Measurements from ENCODE around the gene AP5Z1.
"Not testable (repeated sequence)": the region's sequence is repeated elsewhere in the genome, so short reads cannot be mapped to it uniquely, and the experiment has no call there.

The AP5Z1 gene

DNA sequence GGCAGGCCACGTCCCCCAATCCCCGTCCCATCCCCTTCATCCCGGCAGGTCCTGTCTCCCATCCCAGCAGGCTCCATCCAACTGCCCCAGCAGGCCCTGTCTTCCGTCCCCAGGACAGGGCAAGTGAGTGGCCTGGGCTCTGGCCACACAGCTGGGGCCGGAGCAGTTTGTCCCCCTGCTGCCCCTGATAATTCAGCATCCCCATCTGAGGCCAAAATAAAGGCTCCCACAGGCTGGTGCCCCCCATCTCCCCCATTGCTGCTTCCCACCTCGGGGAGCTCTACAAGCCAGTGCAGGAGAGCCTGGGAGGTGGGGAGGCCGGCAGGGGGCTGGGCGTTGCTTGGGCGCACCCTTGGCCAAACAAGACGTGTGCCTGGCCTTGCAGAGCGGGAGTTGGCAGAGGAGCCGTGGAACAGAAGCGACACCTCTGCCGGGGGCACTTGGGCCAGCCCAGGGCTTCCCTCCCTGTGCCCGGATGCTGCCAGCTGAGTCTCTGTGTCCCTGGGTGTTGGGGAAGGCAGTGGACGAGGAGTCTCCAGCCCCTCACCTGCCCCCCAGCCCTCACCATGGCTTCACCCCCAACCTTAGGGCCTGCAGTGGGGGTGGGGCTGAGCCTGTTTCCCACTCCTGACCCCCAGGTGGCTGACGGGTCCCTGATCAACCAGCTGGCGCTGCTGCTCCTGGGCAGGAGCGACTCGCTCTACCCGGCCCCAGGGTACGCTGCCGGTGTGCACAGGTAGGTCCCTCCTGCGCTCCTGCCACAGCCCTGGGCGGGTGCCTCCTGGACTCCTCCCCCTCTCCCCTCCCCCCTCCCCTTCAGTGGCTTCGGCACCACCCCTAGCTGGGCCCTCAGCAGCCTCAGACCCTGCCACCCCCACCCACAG lies 14.0 kb downstream of the AP5Z1 start:
- no peak for FAIRE-seq

DNA sequence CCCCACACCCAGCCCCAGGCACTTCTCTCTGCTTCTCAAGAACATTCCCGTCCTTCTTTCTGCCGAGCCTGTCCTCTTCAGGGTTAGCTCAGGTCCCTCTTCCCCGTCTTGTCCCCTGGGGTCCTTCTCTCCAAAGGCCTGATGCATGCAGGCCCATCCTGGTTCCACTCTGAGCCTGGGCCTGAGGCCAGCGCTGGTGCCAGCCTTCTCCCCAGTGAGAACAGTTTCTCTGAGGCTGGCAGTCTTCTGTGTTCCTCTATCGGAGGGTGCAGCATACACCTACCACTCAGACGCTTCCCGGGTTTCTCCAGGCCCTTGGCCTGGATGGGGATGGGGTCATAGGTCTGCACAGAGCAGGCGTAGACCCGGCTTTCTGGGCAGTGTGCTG lies 14.6 kb downstream of the AP5Z1 start:
- FAIRE-seq: no peak

DNA sequence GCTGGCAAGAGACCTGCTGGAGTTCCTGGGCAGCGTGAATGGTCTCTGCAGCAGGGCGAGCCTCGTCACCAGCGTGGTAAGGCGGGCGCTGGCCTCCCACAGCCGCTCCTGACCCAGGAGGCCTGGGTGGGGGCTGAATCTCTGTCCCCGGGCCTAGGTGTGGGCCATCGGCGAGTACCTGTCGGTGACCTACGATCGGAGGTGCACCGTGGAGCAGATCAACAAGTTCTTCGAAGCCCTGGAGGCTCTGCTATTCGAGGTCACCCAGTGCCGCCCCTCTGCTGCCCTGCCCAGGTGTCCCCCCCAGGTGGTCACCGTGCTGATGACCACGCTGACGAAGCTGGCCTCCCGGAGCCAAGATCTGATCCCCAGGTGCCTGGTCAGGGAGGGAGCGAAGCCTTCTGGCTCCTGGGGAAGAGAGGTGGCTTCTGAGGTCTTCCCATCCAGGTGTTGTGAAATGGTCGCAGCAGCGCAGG lies 15.1 kb downstream of the AP5Z1 start:
- FAIRE-seq: no peak

DNA sequence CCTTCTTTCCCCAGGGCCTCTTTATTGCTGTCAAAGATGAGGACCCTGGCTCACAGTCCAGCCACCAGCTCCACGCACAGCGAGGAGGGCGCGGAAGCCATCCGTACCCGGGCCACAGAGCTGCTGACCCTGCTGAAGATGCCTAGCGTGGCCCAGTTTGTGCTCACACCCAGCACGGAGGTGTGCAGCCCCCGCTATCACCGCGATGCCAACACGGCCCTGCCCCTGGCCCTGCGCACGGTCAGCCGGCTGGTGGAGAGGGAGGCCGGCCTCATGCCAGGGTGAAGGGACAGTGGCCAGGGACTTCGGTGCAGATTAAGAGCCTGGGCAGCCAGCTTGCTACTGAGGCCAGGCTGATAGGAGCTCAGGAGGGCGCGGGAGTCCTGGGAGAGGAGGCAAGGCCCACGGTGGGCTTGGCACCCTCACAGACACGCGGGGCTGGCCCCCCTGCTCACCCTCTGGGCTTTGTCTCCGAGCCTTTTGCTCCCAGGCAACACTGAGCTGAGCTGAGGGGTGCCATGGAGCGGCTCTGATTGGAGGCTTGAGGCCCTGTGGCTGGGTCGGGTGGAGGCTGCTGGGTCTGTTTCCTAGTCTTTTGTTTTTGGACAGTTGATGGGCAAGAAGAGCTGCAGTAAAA lies 15.8 kb downstream of the AP5Z1 start:
- FAIRE-seq: no peak

DNA sequence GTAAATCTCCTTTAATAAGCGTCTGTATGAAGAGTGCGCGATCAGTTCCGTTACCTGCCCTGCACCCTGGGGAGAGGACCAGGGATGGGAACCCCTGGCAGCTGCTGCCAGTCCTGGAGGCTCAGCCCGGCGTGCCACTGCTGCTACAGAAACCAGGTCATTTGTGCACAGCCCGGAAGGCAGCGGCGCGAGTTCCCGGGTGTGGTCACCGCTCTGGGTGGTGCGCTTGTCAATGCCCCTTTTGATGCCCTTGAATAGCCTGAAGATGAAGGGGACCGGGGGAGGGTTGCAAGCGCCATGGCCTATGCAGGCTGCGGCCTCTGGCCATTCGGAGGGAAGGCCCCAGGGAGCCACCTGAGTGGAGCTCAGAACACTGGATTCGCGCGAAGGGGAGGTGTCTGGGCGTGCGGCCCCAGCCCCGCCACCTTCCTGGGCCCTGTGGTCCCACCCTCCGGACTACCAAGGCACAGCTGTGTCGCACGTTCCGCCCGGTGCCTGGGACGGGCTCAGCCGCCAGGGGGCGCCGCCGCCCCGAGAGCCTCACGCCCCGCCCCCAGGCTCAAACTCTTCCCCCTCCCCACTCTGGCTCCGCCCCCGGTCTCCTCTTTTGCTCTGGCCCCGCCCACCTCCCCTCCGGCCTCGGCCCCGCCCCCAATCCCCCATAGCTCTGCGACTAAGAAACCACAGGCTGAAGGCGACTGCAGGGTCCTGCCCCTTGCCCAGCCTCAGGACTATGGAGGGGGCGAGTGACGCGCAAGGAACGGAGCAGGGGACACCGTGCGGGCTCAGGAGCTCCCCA lies 16.5 kb downstream of the AP5Z1 start:
- FAIRE-seq: no peak

DNA sequence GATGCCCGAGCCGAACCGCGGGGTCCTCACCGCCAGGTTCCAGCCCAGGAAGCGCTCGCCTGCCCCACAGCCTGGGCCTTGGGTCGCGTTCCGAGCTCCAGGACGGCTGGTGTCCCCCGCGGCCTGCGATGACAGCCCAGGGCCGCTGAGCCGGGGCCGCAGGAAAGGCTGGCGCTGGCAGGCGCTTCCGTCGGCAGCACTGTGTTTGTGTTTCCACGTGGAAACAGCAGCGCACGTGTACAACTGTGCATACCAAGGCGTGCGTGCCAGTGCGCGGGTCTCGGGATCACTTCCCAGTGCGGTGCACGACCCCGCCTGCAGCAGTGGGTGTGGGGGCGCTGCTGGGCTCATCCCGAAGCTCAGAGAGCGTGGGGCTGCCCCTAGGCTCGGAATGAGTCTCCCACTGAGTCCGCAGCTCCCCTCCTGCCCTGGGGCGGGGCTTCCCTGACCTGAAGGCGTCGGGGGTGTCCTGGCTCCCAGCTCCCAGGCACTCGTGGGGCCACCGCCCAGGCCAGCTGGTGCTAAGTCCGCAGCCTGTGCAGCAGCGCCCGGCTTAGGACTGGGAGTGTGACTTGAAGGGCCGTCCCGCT lies 17.2 kb downstream of the AP5Z1 start:
- no peak for FAIRE-seq

DNA sequence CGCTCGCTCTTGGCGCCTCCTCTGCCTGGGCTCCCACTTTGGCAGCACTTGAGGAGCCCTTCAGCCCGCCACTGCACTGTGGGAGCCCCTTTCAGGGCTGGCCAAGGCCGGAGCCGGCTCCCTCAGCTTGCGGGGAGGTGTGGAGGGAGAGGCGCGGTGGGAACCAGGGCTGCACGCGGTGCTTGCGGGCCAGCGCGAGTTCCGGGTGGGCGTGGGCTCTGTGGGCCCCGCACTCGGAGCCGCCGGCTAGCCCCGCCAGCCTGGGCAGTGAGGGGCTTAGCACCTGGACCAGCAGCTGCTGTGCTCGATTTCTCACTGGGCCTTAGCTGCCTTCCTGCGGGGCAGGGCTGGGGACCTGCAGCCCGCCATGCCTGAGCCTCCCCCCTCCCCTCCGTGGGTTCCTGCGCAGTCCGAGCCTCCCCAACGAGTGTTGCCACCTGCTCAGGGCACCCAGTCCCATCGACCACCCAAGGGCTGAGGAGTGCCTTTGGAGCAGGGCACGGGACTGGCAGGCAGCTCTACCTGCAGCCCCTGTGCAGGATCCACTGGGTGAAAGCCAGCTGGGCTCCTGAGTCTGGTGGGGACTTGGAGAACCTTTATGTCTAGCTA lies 18.1 kb downstream of the AP5Z1 start:
- FAIRE-seq: not testable (repeated sequence)

DNA sequence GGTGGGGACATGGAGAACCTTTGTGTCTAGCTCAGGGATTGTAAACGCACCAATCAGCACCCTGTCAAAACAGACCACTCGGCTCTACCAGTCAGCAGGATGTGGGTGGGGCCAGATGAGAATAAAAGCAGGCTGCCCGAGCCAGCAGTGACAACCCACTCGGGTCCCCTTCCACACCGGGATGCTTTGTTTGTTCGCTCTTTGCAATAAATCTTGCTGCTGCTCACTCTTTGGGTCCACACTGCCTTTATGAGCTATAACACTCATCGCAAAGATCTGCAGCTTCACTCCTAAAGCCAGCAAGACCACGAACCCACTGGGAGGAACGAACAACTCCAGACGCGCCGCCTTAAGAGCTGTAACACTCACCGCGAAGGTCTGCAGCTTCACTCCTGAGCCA lies 18.7 kb downstream of the AP5Z1 start:
- FAIRE-seq: not testable (repeated sequence)

DNA sequence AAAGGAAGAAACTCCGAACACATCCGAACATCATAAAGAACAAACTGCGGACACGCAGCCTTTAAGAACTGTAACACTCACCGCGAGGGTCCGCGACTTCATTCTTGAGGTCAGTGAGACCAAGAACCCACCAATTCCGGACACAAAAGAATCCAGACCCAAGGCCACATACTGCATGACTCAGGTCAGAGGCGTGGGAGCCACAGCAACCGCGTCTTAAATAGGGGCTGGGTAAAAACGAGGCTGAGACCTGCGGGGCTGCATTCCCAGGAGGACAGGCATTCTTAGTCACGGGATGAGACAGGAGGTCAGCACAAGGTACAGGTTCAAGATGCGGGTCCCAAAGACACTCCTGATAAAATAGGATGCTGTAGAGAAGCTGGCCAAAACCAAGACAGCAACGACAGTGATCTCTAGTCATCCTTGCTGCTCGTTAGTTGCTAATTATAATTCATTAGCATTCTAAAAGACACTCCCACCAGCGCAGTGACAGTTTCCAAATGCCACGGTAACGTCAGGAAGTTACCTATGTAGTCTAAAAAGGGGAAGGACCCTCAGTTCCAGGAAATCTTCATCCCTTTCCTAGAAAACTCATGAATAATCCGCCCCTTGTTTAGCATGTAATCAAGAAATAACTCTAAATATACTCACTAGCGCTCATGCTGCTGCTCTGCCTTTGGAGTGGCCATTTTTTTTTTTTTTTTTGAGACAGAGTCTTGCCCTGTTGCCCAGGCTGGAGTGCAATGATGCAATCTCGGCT lies 19.3 kb downstream of the AP5Z1 start:
- no peak for FAIRE-seq

DNA sequence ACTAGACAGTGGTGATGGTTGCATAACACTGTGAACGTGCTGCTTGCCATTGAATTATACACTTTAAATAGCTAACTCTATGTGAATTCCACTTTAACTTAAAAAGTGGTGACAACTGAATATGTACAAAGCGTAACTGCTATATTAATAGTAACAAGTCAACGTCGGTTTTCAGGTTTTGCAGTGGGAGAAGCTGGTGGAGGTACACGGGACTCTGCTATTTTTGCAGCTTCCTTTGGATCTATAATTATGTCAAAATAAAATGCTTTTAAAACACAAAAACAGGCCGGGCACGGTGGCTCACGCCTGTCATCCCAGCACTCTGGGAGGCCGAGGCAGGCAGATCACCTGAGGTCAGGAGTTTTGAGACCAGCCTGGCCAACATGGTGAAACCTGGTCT lies 21.0 kb downstream of the AP5Z1 start:
- no peak for FAIRE-seq

DNA sequence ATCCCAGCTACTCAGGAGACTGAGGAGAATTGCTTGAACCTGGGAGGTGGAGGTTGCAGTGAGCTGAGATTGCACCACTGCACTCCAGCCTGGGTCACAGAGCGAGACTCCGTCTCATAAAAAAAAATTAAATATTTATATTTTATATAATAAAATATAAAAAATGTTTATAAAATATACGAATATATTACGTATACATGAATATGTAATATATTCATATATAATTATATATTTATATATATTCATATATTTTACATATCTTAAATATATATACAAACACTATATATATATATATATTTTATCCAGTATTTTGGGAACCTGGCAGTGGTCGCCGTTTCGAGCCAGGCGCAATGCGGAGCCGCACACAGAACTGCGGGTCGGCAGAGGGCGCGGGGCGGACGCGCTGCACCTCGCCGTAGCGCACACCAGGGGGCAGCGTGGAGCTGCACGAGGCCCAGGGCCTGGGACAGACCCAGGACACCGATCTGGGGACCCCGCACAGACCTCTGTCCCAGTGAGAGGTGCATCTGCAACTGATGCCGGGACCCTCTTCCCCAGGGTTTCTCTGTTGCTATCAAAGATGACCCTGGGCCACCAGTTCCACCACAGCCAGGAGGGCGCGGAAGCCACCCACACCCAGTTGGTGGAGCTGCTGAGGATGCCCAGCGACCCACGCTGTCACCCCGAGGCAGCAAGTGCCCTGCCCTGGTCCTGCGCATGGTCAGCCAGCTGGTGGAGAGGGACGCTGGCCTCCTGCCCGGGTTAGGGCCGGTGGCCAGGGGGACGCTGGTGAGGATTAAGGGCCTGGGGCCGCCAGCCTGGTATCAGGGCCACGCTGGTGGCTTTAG lies 22.7 kb downstream of the AP5Z1 start:
- peak; percentile 60 for FAIRE-seq

DNA sequence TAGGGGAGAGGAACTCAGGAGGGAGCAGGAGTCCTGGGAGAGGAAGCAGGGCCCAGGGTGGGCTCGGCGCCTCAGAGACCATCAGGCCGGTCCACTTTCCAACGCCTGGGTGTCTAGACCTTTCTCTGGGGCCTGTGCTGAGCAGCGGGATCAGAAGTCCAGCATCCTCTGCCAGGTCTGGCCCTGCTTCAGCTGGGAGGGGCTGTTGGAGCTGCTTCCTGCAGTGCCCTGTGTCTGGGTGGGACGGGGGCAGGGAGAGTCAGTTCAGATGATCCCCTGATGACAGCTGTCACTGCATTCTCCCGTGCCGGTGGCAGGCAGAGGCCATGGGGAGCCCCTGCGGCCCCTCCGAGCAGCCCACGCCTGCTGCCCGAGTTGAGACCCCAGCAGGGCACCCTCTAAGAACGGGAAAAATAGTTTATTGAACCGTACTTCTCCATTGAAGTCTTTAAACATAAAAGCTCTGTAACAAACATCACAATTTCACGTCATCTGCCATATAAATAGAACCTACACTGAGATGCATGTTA lies 23.3 kb downstream of the AP5Z1 start:
- FAIRE-seq: no peak

DNA sequence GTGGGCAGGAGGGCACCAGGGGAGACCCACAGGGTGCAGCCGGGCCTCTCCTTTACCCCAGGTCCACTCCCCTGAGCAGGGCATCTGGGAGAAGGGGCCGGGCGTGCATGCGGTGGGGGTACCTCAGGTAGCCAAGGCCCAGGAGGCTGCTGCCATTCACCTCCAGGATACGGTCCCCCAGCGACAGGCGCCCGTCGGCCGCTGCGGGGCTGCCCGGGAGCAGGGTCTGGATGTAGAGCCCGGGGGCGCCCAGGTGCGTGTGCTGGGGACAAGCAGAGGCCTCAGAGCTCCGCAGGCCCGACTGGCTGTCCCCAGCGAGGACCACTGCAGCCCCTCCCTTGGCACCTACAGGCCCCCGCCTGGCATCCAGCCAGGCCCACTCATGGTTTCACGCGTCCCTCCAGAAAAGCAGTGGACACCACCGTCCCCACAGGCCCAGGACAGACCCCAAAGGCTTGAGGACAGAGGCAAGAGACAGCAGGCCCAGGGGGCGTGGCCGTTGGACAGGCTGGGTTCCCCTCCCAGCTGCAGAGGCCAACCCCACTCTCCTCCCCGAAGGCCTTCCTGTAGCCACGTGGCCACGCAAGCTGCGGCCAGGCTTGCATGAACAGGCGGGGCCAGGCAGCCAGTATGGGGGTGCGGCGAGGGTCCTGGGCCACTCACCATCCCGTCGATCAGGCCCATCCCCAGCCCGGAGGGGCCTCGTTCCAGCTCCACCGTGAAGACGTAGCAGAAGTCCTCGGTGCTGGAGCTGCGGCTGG lies 24.3 kb downstream of the AP5Z1 start:
- FAIRE-seq: no peak

DNA sequence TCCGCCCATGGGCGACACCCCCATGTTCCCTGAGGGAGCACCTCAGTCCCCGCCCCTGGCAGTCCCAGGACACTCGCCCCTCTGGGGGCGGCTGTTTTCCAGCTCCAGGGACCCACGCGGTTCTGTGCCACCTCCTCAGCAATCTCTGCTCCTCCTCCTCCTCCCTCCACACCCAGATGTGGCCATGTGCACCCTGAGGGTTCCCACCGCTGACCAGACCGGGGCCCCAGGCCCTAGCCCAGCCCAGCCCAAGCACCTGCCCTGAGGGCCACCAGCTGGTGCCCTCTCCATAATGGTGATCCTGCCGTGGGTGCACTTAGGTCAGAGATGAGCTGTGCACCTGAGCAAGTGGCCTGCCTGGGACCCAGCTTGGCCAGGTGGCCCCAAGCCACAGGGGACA lies 25.1 kb downstream of the AP5Z1 start:
- no peak for FAIRE-seq

DNA sequence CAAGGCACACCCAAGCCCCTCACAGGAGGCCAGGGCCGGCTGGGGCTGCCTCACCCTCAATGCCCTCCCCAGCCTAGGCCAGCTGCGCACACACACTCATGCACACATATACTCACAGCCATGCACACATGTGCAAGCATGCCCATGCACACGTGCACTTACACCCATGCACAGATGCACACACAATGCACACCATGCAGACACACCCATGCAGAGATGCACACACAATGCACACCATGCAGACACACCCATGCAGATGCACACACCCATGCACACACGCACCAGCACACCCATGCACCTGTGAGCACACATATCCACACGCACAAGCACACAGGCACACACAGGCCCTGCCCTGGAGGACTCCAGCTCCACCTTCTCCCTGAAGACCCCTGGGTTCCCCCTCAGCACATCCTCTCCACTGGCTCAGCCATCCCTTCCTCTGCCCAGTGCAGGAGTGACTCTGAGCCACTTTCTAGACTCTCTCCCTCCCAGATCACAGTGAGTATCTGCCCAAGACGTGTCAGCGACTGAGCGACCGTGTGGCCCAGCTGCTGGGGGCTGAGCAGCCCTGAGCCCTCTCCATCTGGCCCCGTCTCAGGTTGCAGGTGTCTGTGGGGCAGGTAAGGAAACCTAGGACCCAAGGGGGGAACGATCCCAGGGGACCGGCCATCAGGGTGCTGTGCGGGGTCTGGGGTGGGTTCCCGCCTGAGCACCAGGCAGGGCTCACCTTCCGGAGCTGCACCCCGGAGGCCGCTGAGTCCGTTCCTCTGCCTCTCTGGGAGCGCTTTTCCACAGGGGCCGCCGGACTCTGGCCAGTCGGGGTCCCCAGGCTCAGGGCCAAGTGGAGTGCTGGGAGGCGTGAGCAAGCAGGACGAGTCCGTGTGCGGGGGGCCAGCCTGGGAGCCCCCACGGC lies 25.8 kb downstream of the AP5Z1 start:
- FAIRE-seq: no peak

DNA sequence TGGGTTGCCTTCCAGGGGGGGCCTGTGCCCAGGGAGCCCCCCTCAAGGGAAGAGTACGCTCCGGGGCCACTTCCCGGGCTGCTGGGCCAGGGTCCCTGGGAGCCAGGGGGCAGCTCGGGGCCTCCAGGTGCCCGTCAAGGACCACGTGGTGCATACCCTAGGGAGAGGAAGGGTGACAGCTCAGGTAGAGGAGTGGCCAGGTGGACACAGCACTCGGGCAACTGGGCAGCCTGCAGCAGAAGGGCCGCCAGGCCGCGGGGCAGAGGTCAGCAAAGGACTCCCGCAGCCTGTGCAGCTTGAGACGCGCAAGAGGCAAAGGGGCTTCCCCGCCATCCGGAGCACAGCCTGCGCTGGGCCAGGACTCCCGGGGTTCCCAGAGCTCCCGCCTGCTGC lies 26.4 kb downstream of the AP5Z1 start:
- FAIRE-seq: no peak

DNA sequence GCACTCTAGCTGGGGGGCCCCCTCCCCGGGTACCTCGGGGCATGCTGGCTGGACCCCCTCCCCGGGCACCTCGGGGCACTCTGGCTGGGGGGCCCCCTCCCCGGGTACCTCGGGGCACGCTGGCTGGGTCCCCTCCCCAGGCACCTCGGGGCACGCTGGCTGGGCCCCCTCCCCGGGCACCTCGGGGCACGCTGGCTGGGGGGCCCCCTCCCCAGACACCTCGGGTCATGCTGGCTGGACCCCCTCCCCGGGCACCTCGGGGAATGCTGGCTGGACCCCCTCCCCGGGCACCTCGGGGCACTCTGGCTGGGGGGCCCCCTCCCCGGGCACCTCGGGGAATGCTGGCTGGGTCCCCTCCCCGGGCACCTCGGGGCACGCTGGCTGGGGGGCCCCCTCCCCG lies 27.2 kb downstream of the AP5Z1 start:
- FAIRE-seq: not testable (repeated sequence)

DNA sequence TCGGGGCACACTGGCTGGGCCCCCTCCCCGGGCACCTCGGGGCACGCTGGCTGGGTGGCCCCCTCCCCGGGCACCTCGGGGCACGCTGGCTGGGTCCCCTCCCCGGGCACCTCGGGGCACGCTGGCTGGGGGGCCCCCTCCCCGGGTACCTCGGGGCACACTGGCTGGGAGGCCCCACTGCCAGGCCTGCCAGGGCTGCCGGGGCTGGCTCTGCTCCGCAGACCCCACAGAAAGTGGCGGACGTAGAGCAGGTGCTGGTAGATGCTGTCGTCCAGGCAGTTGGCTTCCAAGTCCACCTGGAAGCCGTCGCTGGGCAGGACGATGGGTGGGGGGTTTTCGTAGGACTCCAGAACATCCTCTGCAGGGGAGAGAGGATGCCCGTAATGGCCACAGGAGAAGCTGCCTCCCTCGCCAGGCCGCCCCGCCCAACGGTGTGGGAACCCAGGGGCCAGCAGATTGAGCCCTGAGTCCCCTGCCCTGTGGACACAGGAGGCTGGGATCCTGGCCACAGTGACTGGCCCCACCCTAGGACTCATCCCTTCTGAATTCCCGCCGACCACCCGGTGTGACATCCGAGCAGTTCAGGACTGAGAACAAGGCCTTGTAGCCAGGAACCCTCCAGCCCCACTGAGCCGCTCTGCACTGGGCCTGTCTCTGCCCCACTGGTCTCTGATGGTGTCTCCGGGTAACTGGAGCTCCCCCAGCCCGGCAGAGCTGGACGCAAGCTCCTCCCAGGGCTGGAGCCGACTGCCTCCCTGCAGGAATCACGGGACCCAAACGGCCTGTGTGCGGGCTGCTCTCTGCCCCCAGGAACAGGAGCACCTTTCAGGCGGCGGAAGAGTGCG lies 28.2 kb downstream of the AP5Z1 start:
- no peak for FAIRE-seq

Measured in A204.1 (cell line).